ENCODE results near the gene SLMAP.

The SLMAP gene

DNA sequence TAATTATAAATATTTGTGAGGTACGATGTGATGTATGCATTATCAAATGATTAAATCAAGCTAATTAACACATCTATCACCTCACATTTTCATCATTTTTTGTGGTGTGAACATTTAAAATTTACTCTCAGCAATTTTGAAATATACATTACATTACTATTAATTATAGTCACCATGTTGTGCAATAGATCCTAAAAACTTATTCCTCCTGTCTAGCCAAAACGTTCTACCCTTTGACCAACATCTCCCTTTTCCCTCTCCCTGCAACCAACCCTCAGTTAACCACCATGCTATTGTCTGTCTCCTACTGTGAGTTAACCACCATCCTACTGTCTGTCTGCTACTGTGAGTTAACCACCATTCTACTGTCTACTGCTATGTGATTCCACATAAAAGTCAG is 20.7 kb upstream of the SLMAP start:
- no peak overlapping the region for H3K4me3 ChIP-seq (replicated peaks; ENCODE audit: low read depth, low read length)
- DNase-seq (ENCODE audit: low read depth), result no peak
- TF ChIP-seq CTCF (IDR thresholded peaks at IDR 0.05; ENCODE audit: low read length, missing control alignments), result no peak

DNA sequence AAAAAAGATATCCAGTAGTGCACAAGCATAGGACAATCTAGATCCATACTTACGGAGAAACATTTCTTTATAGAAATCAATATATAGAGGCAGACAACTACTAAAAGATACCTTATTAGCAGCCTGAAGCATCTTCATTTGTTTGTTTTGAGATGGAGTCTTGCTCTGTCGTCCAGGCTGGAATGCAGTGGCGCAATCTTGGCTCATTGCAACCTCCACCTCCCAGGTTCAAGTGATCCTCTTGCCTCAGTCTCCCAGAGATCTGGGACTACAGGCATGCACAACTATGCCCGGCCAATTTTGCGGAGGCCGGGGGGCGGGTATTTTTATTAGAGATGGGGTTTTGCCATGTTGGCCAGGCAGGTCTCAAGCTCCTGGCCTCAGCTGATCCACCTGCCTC is 18.3 kb upstream of the SLMAP start:
- DNase-seq (ENCODE audit: low read depth), result no peak
- no peak overlapping the region for H3K4me3 ChIP-seq (replicated peaks; ENCODE audit: low read depth, low read length)
- TF ChIP-seq CTCF (IDR thresholded peaks at IDR 0.05; ENCODE audit: low read length, missing control alignments), result no peak

GRCh38 chr3:57738391-57738790 is 17.7 kb upstream of the SLMAP start:
- no peak for DNase-seq (ENCODE audit: low read depth)
- TF ChIP-seq CTCF (IDR thresholded peaks at IDR 0.05; ENCODE audit: low read length, missing control alignments), result no peak
- H3K4me3 ChIP-seq (replicated peaks; ENCODE audit: low read depth, low read length), result no peak overlapping the region

GRCh38 chr3:57740027-57740426 is 16.1 kb upstream of the SLMAP start:
- no peak overlapping the region for H3K4me3 ChIP-seq (replicated peaks; ENCODE audit: low read depth, low read length)
- no peak for TF ChIP-seq CTCF (IDR thresholded peaks at IDR 0.05; ENCODE audit: low read length, missing control alignments)
- no peak for DNase-seq (ENCODE audit: low read depth)

GRCh38 chr3:57743496-57743895 is 12.6 kb upstream of the SLMAP start:
- H3K4me3 ChIP-seq (replicated peaks; ENCODE audit: low read depth, low read length), result no peak overlapping the region
- DNase-seq (ENCODE audit: low read depth), result no peak
- no peak for TF ChIP-seq CTCF (IDR thresholded peaks at IDR 0.05; ENCODE audit: low read length, missing control alignments)

DNA sequence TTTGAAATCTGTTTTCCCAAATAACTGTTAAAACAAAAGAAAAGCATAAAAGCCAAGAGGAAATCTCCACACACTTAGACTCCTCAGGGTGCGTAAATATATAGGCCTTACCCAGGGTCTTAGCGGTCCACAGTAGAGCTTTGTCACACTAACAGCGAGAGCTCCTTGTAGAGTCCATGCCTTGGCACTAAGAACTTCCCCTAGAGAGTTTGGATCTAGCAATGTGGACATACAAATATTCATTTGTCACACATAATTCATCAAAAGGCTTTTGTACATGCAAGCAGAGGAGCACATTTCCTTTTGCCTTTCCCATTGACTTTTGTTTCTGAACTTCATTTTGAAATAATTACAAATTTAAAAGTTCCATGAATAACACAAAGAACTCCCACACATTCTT is 11.0 kb upstream of the SLMAP start:
- DNase-seq (ENCODE audit: low read depth), result no peak
- no peak for TF ChIP-seq CTCF (IDR thresholded peaks at IDR 0.05; ENCODE audit: low read length, missing control alignments)
- no peak overlapping the region for H3K4me3 ChIP-seq (replicated peaks; ENCODE audit: low read depth, low read length)

- no peak for TF ChIP-seq CTCF (IDR thresholded peaks at IDR 0.05; ENCODE audit: low read length, missing control alignments)
- no peak for DNase-seq (ENCODE audit: low read depth)
- no peak overlapping the region for H3K4me3 ChIP-seq (replicated peaks; ENCODE audit: low read depth, low read length)
These were observed 9.7 kb upstream of the SLMAP start for GRCh38 chr3:57746156-57747010.

Measured in fibroblast of pulmonary artery (primary cell).